Hematopoietic multipotent progenitor cell (in vitro differentiated cells): ENCODE results near the gene EDEM3. TPM values are rescaled to one million over a fixed set of nuclear protein-coding genes. Genes with fewer than 3 reads are reported as not detected.
"Not testable (repeated sequence)": the region's sequence is repeated elsewhere in the genome, so short reads cannot be mapped to it uniquely, and the experiment has no call there.

Experiments used
- DNase-seq, 3 donors: peaks; one replicate each; pipeline ENCODE4 v3.0.0-alpha.2; 2011 to 2015; ENCODE audit warnings: low read depth in 2 of 3, low spot score in 2 of 3
- total RNA-seq: library from RNA; depleted of rRNA; stranded (reverse); fragments of >200 nt; gene quantifications from one replicate; pipeline ENCODE4 v1.2.3, GENCODE V29; 2012

EDEM3 gene
- total RNA-seq, 1 donor = 14.3 TPM

DNA sequence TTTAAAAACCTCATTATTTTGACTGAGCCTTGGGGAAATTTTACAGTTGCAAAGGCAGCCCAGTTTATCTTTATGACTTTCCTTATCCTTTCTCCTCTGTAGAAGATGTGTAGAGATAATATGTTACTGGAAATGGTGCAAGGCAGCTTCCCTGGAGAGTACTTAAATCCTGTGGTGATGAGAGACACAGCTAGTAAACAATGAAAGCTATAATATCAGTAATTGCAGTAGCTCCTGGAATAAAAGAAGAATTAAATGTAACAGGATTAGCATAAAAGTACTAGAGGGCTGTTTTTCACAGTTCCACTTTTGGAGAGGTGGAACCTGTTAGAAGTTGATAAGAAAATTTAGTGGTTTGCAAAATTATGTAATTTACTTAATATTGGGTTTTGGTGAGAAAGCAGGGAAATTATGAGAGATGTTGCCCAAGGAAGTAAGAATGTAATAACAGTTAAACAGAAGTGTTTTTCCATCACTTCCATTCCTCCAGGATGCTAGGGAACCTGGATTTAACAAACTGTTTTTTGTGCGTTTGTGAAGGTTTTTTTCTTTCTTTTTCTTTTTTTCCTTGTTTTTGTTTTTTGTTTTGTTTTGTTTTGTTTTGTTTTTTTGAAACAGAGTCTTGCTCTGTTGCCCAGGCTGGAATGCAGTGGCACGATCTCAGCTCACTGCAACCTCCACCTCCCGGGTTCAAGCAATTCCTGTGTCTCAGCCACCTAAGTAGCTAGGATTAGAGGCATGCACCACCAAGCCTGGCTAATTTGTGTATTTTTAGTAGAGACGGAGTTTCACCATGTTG is 15.7 kb upstream of the EDEM3 start:
- DNase-seq = peak in 1 of 3 donors; percentile 51

- DNase-seq = no peak
Measured at GRCh38 chr1:184769241-184769640, 14.6 kb upstream of the EDEM3 start.

- no peak for DNase-seq
Measured at GRCh38 chr1:184768467-184768866, 13.8 kb upstream of the EDEM3 start.

- DNase-seq = no peak
Measured at GRCh38 chr1:184767591-184767990, 12.9 kb upstream of the EDEM3 start.

- no peak for DNase-seq
Measured at GRCh38 chr1:184764483-184764882, 9.8 kb upstream of the EDEM3 start.

DNA sequence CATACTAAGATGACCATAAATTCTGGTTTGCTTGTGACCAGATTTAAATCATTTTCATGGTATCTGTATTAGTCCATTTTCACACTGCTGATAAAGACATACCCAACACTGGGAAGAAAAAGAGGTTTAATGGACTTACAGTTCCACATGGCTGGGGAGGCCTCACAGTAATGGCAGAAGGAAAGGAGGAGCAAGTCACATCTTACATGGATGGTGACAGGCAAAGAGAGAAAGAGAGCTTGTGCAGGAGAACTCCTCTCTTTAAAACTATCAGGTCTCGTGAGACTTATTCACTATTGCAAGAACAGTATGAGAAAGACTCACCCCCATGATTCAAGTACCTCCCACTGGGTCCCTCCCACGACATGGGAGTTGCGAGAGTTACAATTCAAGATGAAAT is 8.9 kb upstream of the EDEM3 start:
- DNase-seq = not testable (repeated sequence)

DNA sequence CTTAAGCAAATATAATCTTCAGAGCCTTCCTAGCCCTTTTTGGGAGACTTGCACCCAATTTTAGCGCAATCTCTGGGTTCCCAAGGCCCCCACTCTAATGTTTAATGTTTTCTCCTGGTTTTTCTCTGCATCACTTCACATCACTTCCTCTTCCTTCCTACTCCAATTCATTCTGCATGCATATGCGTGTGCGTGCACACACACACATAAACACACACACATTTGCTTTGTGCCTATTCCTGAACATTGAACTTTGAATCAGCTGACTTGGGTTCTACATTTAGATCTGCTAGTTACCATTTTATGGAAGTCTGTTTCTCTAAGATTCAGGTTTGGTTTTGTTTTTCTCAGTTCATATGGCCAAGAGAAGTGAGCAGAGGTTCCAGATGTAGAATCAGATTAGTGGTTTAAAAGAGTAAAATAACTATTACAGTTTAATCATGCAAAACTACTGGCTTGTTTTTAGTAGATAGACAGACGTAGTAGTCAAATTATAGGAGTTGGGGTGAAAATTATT is 7.4 kb upstream of the EDEM3 start:
- DNase-seq = peak in 1 of 3 donors; percentile 42

DNA sequence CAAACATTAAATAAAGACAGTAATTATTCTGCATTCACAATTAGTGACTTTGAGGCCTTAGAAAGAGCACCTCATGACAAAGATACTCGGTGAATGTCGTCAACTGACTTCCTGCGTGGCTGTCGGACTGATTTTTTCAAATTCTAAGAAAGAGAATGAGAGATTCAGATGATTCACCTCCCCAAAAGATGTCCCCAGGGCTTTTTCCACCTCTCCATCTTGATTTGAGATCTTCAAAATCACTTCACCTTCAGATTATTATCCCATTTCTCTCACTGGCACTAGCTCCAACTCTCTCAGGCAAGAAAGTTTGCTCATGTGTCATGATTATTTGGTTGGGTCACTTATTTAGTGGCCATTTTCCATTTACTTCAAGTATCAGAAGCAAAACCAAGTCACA is 5.0 kb upstream of the EDEM3 start:
- DNase-seq = no peak

GRCh38 chr1:184759112-184759511 is 4.5 kb upstream of the EDEM3 start:
- DNase-seq = no peak

DNA sequence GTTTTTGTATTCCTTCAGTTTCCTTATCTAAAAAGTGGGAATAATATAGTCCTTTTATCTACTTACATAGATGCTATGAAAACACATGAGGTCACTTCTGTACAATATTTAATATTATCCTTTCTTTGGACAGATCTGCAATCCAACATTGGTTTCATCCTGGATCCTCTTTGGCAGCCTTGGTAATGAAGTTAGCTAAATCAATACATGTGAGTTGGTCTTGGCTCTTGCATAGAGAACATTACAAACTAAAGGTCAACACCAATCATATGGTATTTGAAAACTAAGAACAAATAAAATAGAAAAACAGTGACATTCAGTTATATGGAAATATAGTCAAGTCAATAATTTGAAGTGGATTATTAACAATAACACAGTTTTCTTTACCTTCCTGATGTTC is 3.2 kb upstream of the EDEM3 start:
- no peak for DNase-seq

- DNase-seq = no peak
Measured at GRCh38 chr1:184757406-184757805, 2.7 kb upstream of the EDEM3 start.

DNA sequence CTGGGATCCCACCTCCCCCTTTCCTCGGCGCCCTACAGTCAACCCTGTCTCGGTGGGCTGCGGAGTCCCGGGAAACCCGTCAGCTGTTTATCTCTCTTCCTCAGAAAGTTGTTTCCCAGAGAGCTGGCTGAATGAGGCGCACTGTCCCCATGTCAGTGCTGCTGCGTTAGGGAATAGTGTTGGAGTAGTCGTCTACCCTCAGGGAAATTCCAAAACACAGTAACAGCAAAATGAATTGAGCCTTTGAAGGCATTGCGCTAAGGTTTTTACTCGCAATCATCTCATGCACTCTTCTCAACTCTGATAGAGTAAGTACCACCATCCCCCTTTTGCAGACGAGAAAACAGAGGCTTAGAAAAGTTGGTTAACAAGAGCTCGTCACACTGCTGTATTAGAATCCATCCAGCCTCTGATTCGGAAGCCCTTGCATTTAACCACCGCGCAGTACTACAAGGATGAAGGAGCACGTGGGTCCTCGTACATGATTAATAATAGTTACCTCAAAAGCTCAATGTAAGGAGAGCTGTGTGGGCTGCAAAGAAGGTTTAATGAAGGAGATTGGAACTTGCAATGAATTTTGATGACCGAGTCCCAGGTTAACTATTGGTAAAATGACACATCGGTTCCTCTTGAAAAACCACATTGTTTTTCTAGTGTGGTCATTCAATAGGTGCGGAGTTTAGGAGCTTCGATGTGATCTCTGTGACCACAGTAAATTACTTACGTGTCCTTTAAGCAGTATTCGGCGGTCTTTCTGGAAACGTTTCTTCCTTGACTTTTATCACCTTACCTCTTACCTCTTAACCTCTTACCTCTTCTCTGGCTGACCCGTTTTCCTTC is 788 bp upstream of the EDEM3 start:
- peak in 1 of 3 donors; percentile 21 for DNase-seq

- peak in 1 of 3 donors; percentile 53 for DNase-seq
Measured at GRCh38 chr1:184753608-184754475, 816 bp downstream of the EDEM3 start.

- DNase-seq = no peak
Measured at GRCh38 chr1:184753117-184753516, 1.5 kb downstream of the EDEM3 start.

- DNase-seq = no peak
Measured at GRCh38 chr1:184752656-184753055, 2.0 kb downstream of the EDEM3 start.

- DNase-seq = no peak
Measured at GRCh38 chr1:184748740-184749139, 5.9 kb downstream of the EDEM3 start.

GRCh38 chr1:184747089-184747955 is 7.3 kb downstream of the EDEM3 start:
- peak in 1 of 3 donors; percentile 69 for DNase-seq

- peak in 1 of 3 donors; percentile 49 for DNase-seq
Measured at GRCh38 chr1:184745929-184746638, 8.6 kb downstream of the EDEM3 start.

DNA sequence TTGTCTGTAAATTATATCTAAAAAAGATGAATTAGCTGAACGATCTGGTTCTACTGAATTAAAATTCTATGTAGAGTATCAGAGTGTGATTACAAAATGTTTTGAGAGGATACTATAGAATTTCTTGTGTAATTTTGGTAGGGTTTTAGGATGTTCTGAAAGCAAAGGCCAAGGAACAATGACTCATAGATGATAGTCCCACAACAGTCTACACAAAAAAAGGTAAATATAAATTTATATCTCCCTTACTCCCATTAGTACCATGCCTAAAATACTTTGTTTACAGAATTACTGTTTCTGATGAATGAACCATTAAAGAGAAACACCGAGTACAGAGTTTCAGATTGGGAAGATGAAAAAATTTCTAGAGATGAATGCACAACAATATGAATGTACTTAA is 9.5 kb downstream of the EDEM3 start:
- DNase-seq = no peak
